DND-41 (cell line): ENCODE measurements around the gene NKD1.

ENCODE experiments used
- ATAC-seq: fragments of 200-7000 bp; cut with Tn5 transposase; 3 replicates; pipeline ENCODE4 v1.9.1; 2021; ENCODE audit warnings: low read depth; ENCODE audit not compliant: insufficient read depth
- DNase-seq: peaks from one replicate; pipeline ENCODE4 v3.0.0-alpha.2; 2020
- H2AFZ ChIP-seq: 2 replicates; pipeline ENCODE4 v1.6.0; 2012; ENCODE audit warnings: low read depth, low read length
- H3K27ac ChIP-seq: 2 replicates; pipeline ENCODE4 v1.5.1; 2012; ENCODE audit warnings: low read length, inconsistent platforms
- H3K27me3 ChIP-seq: fragments of 200-600 bp; sonication (generic); 2 replicates; pipeline ENCODE4 v1.6.0; 2012; ENCODE audit warnings: low read length, mild to moderate bottlenecking, inconsistent platforms; ENCODE audit not compliant: insufficient read depth, poor library complexity
- H3K36me3 ChIP-seq: 2 replicates; pipeline ENCODE4 v1.5.1; 2012; ENCODE audit warnings: low read length, inconsistent platforms; ENCODE audit not compliant: insufficient read depth
- H3K4me1 ChIP-seq: 2 replicates; pipeline ENCODE4 v1.5.1; 2012; ENCODE audit warnings: mild to moderate bottlenecking, low read length; ENCODE audit not compliant: insufficient read depth
- H3K4me2 ChIP-seq: 2 replicates; pipeline ENCODE4 v1.6.0; 2012; ENCODE audit warnings: mild to moderate bottlenecking, moderate library complexity, low read length, inconsistent platforms; ENCODE audit not compliant: insufficient read depth
- H3K4me3 ChIP-seq, 2 experiments: fragments of 200-600 bp in 1 of 2; shearing (Covaris generic) in 1 of 2; 2 replicates each; pipeline ENCODE4 v1.5.1; 2012 to 2016; ENCODE audit warnings: inconsistent platforms in 2 of 2, low read length in 2 of 2, mild to moderate bottlenecking in 2 of 2, low read depth in 1 of 2, moderate library complexity in 1 of 2
- H3K79me2 ChIP-seq: 2 replicates; pipeline ENCODE4 v1.6.0; 2012; ENCODE audit warnings: low read length, inconsistent platforms; ENCODE audit not compliant: insufficient read depth
- H3K9ac ChIP-seq: 2 replicates; pipeline ENCODE4 v1.6.0; 2012; ENCODE audit warnings: low read depth, mild to moderate bottlenecking, inconsistent platforms, low read length, moderate library complexity
- H3K9me3 ChIP-seq: 2 replicates; pipeline ENCODE4 v1.5.1; 2012; ENCODE audit warnings: low read length, moderate library complexity, mild to moderate bottlenecking, inconsistent platforms; ENCODE audit not compliant: insufficient read depth, severe bottlenecking
- H4K20me1 ChIP-seq: 2 replicates; pipeline ENCODE4 v1.6.0; 2012; ENCODE audit warnings: low read length; ENCODE audit not compliant: insufficient read depth
- CTCF ChIP-seq: IDR thresholded peaks from 2 replicates; pipeline ENCODE4 v1.5.1; 2012; ENCODE audit warnings: borderline replicate concordance, low read length, moderate library complexity, mild to moderate bottlenecking; ENCODE audit not compliant: poor library complexity, severe bottlenecking; ENCODE audit errors: extremely low read depth
- EZH2 ChIP-seq: IDR thresholded peaks from 3 replicates; pipeline ENCODE4 v1.6.1; 2012; ENCODE audit warnings: borderline replicate concordance, low read depth, mild to moderate bottlenecking, moderate library complexity, low read length, inconsistent platforms; ENCODE audit not compliant: severe bottlenecking

Gene NKD1

DNA sequence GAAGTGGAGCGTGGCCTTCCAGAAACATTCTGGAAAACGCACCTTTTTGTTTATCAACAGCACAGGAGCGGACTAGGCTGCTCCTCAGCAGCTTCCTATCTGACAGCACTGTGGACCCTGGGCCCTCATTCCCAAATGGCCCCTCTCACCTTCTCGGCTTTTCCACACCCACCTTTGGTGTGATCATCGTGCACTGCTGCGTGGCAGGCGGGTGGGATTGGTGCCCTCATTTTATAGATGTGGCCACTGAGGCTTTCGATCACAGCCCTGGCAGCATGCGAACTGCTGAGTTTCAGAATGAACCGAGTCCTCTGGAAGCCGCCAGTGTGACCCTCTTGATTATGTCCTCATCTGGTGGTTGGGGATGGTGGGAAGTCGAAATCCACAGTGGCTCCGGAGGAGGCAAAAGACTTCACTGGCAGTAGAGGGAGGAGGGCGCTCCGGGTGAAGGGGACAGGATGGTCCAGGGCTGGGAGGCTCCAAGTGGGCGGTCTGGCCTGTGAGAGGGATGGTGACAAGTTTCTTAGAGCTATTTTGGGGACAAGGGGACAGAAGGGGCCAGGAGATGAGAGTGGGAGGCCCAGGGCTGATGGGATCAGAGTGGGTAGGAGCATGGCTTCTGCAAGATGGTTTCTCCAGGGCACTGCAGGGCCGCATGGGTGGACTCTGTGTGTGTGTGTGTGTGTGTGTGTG, 49.5 kb downstream of the NKD1 start:
- Histone ChIP-seq H3K79me2 (no peaks in the 10 kb centered on the region), H3K9ac (no peak overlapping the region), H3K36me3 (no peaks in the 10 kb centered on the region), H3K4me1 (no peaks in the 10 kb centered on the region), H3K27ac (no peak overlapping the region), H2AFZ (no peak overlapping the region), H3K4me3 (no peak overlapping the region), H3K4me2 (no peak overlapping the region), H3K27me3 (peaks cover 2% of the 10 kb centered on the region), H3K9me3 (no peaks in the 10 kb centered on the region), H4K20me1 (no peaks in the 10 kb centered on the region)
- ATAC-seq (no peak), DNase-seq (no peak)
- TF ChIP-seq CTCF, result no peak
- no peak for TF ChIP-seq EZH2

- Histone ChIP-seq H4K20me1 (no peaks in the 10 kb centered on the region), H3K27ac (no peak overlapping the region), H3K4me1 (0 out of 2 replicates have a peak, but pooled peaks cover 4% of the 10 kb centered on the region), H3K9ac (no peak overlapping the region), H2AFZ (no peak overlapping the region), H3K27me3 (peaks cover 2% of the 10 kb centered on the region), H3K36me3 (no peaks in the 10 kb centered on the region), H3K4me3 (no peak overlapping the region), H3K4me2 (no peak overlapping the region), H3K9me3 (no peaks in the 10 kb centered on the region), H3K79me2 (no peaks in the 10 kb centered on the region)
- no peak for TF ChIP-seq EZH2
- TF ChIP-seq CTCF, result no peak
- ATAC-seq (no peak), DNase-seq (no peak)
Measured at GRCh38 chr16:50598256-50598894, 50.2 kb downstream of the NKD1 start.

- H3K9me3 ChIP-seq, result no peaks in the 10 kb centered on the region
- H3K4me1 ChIP-seq, result 0 out of 2 replicates have a peak, but pooled peaks cover 6% of the 10 kb centered on the region
- no peaks in the 10 kb centered on the region for H3K36me3 ChIP-seq
- H4K20me1 ChIP-seq, result peaks cover 5% of the 10 kb centered on the region; the same call in 1 of the 2 replicates
- H3K9ac ChIP-seq, result no peak overlapping the region
- H3K79me2 ChIP-seq, result no peaks in the 10 kb centered on the region
- H3K27ac ChIP-seq, result no peak overlapping the region
- H3K27me3 ChIP-seq, result peaks cover 2% of the 10 kb centered on the region
- H3K4me2 ChIP-seq, result no peak overlapping the region
- no peak for TF ChIP-seq EZH2
- TF ChIP-seq CTCF, result no peak
- ATAC-seq (no peak), DNase-seq (no peak)
- H3K4me3 ChIP-seq, result no peak overlapping the region
- H2AFZ ChIP-seq, result no peak overlapping the region
Measured at GRCh38 chr16:50598936-50599361, 50.8 kb downstream of the NKD1 start.
